Breast epithelium (tissue), 4 donors: ENCODE data around the gene CRYGN. TPM values are rescaled to one million over a fixed set of nuclear protein-coding genes. Genes with fewer than 3 reads are reported as not detected.

Source experiments
- DNase-seq, 2 donors: peaks; one replicate each; pipeline ENCODE4 v3.0.0-alpha.2; 2019; ENCODE audit warnings: low spot score in 2 of 2
- H3K27ac ChIP-seq, 2 donors: fragments of 200-600 bp; sonication (generic) in 1 of 2; one replicate each; pipeline ENCODE4 v1.5.1; 2016 to 2019; ENCODE audit warnings: mild to moderate bottlenecking in 1 of 2
- H3K27me3 ChIP-seq, 2 donors: fragments of 200-600 bp; sonication (generic) in 1 of 2; one replicate each; pipeline versions ENCODE4 v1.5.1 to v1.6.0; 2017 to 2019; ENCODE audit warnings: control low read depth in 1 of 2, mild to moderate bottlenecking in 1 of 2
- H3K36me3 ChIP-seq: fragments of 200-600 bp; one replicate; pipeline ENCODE4 v1.5.1; 2019
- H3K4me1 ChIP-seq, 2 donors: fragments of 200-600 bp; sonication (generic); one replicate each; pipeline ENCODE4 v1.5.1; 2016 to 2019; ENCODE audit warnings: control low read depth in 1 of 2
- H3K4me3 ChIP-seq, 3 donors: fragments of 200-600 bp; sonication (generic); 1 replicate in 2 of 3; 2 replicates in 1 of 3; pipeline ENCODE4 v1.5.1; 2016 to 2019; ENCODE audit warnings: mild to moderate bottlenecking in 3 of 3, moderate library complexity in 2 of 3
- H3K9me3 ChIP-seq, 2 donors: fragments of 200-600 bp; sonication (generic) in 1 of 2; one replicate each; pipeline ENCODE4 v1.5.1; 2016 to 2019; ENCODE audit warnings: control low read depth in 1 of 2
- CTCF ChIP-seq, 3 donors: fragments of 450-650 bp; IDR thresholded peaks; one replicate each; pipeline ENCODE4 v1.5.1; 2016 to 2017; ENCODE audit warnings: antibody characterized with exemption in 3 of 3, mild to moderate bottlenecking in 3 of 3, moderate library complexity in 3 of 3
- POLR2A ChIP-seq: fragments of 450-650 bp; IDR thresholded peaks from one replicate; pipeline ENCODE4 v1.6.1; 2016; ENCODE audit warnings: antibody characterized with exemption, mild to moderate bottlenecking, moderate library complexity
- POLR2AphosphoS5 ChIP-seq, 3 donors: sonication (generic); formaldehyde crosslinking; IDR thresholded peaks; one replicate each; pipeline ENCODE4 v1.6.1; 2017; ENCODE audit warnings: antibody characterized with exemption in 3 of 3
- intact Hi-C: fragments of 100-400 bp; cut with DNase I; formaldehyde crosslinking; loops from one replicate; pipeline ENCODE4 v1.15.1; 2023; ENCODE audit warnings: low total_unique reads
- total RNA-seq, 3 donors: library from RNA; depleted of rRNA; stranded (reverse); fragments of >200 nt; gene quantifications; one replicate each; pipeline ENCODE4 v1.1.0, GENCODE V29; 2016

The CRYGN gene
- total RNA-seq, 3 donors from 2014 or later = 0.98 to 1.3 TPM; not detected in 1

GRCh38 chr7:151436446-151437158 is 3.3 kb downstream of the CRYGN start:
- DNase-seq = peak in 1 of 2 donors; percentile 70
- Histone ChIP-seq H3K36me3 (no peaks in the 10 kb centered on the region), H3K27me3 (no peaks in the 10 kb centered on the region), H3K9me3 (no peaks in the 10 kb centered on the region), H3K4me3 (no peak overlapping the region), H3K4me1 (peaks cover 10 to 17% of the 10 kb centered on the region in 2 donors), H3K27ac (peak overlapping the region; percentile 78 to 88)
- intact Hi-C loops = no loop called here
- TF ChIP-seq POLR2A = no peak
- no peak for TF ChIP-seq POLR2AphosphoS5 (IDR thresholded peaks at IDR 0.05)
- no peak for TF ChIP-seq CTCF (IDR thresholded peaks at IDR 0.05)

- no peaks in the 10 kb centered on the region for H3K9me3 ChIP-seq
- no peak overlapping the region for H3K4me3 ChIP-seq
- H3K27me3 ChIP-seq = no peaks in the 10 kb centered on the region
- H3K27ac ChIP-seq = peak overlapping the region; percentile 78 to 88
- intact Hi-C loops = no loop called here
- no peak for TF ChIP-seq POLR2A
- no peak for TF ChIP-seq CTCF (IDR thresholded peaks at IDR 0.05)
- TF ChIP-seq POLR2AphosphoS5 (IDR thresholded peaks at IDR 0.05) = no peak
- no peak for DNase-seq
- H3K4me1 ChIP-seq = peaks cover 10 to 14% of the 10 kb centered on the region in 2 donors
- H3K36me3 ChIP-seq = no peaks in the 10 kb centered on the region
These were observed 4.0 kb downstream of the CRYGN start for GRCh38 chr7:151435971-151436370.

GRCh38 chr7:151435103-151435916 is 4.6 kb downstream of the CRYGN start:
- Histone ChIP-seq H3K4me3 (no peak overlapping the region), H3K27me3 (no peaks in the 10 kb centered on the region), H3K27ac (peak overlapping the region; percentile 78 to 88), H3K36me3 (no peaks in the 10 kb centered on the region), H3K9me3 (no peaks in the 10 kb centered on the region), H3K4me1 (peaks cover 4 to 10% of the 10 kb centered on the region in 2 donors)
- TF ChIP-seq POLR2AphosphoS5 (IDR thresholded peaks at IDR 0.05) (no peak), CTCF (IDR thresholded peaks at IDR 0.05) (no peak), POLR2A (no peak)
- intact Hi-C loops = no loop called here
- no peak for DNase-seq

GRCh38 chr7:151434549-151434948 is 5.4 kb downstream of the CRYGN start:
- DNase-seq = no peak
- H3K36me3 ChIP-seq = no peaks in the 10 kb centered on the region
- peak overlapping the region; percentile 6 to 88 for H3K27ac ChIP-seq
- H3K4me3 ChIP-seq = no peak overlapping the region
- TF ChIP-seq POLR2AphosphoS5 (IDR thresholded peaks at IDR 0.05) (no peak), POLR2A (no peak)
- H3K4me1 ChIP-seq = peaks cover 4 to 10% of the 10 kb centered on the region in 2 donors
- no peaks in the 10 kb centered on the region for H3K9me3 ChIP-seq
- H3K27me3 ChIP-seq = no peaks in the 10 kb centered on the region
- intact Hi-C loops = no loop called here

GRCh38 chr7:151433721-151434400 is 6.1 kb downstream of the CRYGN start:
- Histone ChIP-seq H3K27me3 (no peaks in the 10 kb centered on the region), H3K4me3 (no peak overlapping the region), H3K27ac (peak overlapping the region; percentile 6 to 88), H3K4me1 (peaks cover 7 to 16% of the 10 kb centered on the region in 2 donors), H3K9me3 (no peaks in the 10 kb centered on the region), H3K36me3 (no peaks in the 10 kb centered on the region)
- TF ChIP-seq CTCF (IDR thresholded peaks at IDR 0.05) = no peak
- no peak for TF ChIP-seq POLR2AphosphoS5 (IDR thresholded peaks at IDR 0.05)
- intact Hi-C loops = no loop called here
- no peak for DNase-seq
